ENCODE results near the gene SYCP2. TPM values are rescaled to one million over a fixed set of nuclear protein-coding genes. Genes with fewer than 3 reads are reported as not detected.

Gene SYCP2
- total RNA-seq, 2 donors from 2014 or later = 5.0 to 11.9 TPM

DNA sequence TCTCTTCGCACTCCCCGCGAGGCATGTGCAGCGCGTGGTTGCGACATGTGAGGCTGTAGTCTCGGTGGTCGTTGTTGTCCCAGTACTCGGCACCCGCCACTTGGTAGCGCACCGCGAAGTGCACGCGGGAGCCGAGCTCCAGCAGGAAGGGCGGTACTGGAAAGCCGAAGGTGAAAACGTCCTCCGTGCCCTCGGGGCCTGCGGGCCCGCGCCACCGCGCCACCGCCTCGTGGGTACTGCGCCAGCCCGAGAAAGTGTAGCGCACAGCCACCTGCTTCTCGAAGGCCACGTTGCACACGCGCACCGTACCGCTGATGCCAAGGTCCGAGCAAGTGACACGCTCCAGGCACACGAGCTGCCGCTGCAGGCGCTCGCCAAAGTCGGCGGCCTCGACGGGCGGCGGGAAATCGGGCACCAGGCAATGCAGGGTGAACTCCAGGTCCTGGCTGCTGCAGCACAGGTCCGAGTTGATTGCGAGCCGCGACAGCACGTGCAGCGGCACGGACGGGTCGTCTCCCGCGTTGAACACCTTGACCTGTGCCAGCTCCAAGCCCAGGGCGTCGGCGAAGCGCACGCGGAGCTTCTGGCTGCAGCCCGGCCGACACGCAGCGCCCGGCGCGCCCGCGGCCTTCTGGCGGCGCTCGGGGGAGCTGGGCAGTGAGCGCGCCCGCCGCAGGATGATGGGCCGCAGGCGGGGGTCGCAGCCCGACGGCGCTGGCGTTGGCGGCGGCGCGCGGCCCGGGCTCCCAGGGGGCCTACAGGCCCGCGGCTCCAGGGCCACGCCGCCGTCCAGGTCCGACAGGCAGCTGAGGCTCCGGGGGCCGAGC lies 5.8 kb upstream of the SYCP2 start:
- Mint-ChIP-seq H3K36me3 (ENCODE audit: insufficient read depth in 2 of 2) (peaks cover 2 to 3% of the 10 kb centered on the region in 2 donors), H3K9me3 (no peaks in the 10 kb centered on the region), H3K4me3 (peak overlapping the region; percentile 95 to 97), H3K27me3 (ENCODE audit: low read depth) (no peaks in the 10 kb centered on the region), H3K27ac (no peak overlapping the region), H3K4me1 (ENCODE audit: low read depth) (peaks cover 37% of the 10 kb centered on the region)
- no peak for ATAC-seq (replicated peaks in 1 of 2)
- peak in 1 of 2 donors; percentile 2 for DNase-seq

DNA sequence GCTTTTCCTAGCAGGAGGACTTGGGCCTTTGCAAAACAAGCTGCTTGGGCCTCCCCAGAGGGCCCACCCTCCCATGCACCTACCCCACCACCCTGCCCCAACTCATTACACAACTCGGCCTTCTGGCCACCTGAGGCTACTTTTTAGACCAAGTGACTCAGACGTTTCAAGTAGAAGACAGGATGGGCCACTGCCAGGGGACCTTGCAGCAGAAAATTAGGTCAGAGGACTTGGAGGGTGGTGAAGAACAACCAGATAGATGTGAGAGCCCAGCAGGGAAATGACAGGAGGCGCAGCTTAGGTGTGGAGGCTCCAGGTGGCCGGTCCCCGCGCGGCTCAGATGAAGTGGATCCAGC lies 5.2 kb upstream of the SYCP2 start:
- no peaks in the 10 kb centered on the region for H3K9me3 Mint-ChIP-seq
- peaks cover 37% of the 10 kb centered on the region for H3K4me1 Mint-ChIP-seq (ENCODE audit: low read depth)
- no peak for DNase-seq
- H3K27me3 Mint-ChIP-seq (ENCODE audit: low read depth) = no peaks in the 10 kb centered on the region
- H3K4me3 Mint-ChIP-seq = peak overlapping the region; percentile 76 to 88
- no peak for ATAC-seq (replicated peaks in 1 of 2)
- H3K27ac Mint-ChIP-seq = no peak overlapping the region
- peaks cover 2 to 3% of the 10 kb centered on the region in 2 donors for H3K36me3 Mint-ChIP-seq (ENCODE audit: insufficient read depth in 2 of 2)

DNA sequence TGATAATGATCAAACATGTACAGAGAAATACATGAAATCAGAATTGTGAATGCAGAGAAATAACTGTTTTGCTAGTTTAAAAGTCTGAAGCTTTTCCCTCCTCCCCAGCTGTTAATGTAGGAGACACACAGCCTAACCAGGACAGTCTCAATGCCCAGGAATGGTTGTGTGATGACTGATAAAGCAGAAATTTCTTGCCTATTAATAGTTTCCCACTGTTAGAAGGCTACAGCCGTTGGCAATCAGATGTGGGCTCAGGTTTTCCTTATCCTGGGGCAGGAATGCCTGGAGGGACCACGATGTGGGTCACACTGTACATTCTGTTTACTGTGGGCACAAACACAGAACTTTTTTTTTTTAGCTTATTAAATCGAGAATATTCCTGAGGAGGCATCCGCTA lies 4.8 kb upstream of the SYCP2 start:
- Mint-ChIP-seq H3K9me3 (no peaks in the 10 kb centered on the region), H3K4me3 (peak overlapping the region; percentile 76 to 88), H3K27me3 (ENCODE audit: low read depth) (no peaks in the 10 kb centered on the region), H3K36me3 (ENCODE audit: insufficient read depth in 2 of 2) (peaks cover 2 to 3% of the 10 kb centered on the region in 2 donors), H3K4me1 (ENCODE audit: low read depth) (peaks cover 37% of the 10 kb centered on the region), H3K27ac (no peak overlapping the region)
- DNase-seq (no peak), ATAC-seq (replicated peaks in 1 of 2) (no peak)

DNA sequence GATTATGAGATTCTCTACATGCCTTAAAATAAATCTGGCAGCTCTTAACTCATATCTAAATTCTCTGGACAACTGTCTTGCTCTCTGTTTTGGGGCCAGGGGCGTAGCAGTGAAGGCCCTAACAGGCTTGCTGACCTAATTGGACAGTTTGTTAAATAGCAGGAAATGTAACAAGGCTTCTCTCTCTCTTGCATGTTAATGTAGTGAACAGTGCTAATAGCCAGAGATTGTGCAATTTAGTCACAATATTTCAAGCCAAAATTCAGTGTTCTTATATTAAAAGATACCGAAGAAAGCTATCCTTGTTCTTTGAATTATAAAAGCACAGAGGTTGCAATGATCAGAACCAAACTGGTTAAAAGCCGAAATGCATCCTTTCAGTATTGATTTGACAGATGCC lies 3.7 kb upstream of the SYCP2 start:
- DNase-seq = no peak
- Mint-ChIP-seq H3K4me3 (peak overlapping the region in 1 of 2 donors; percentile 10), H3K9me3 (no peaks in the 10 kb centered on the region), H3K27me3 (ENCODE audit: low read depth) (no peaks in the 10 kb centered on the region), H3K27ac (no peak overlapping the region), H3K4me1 (ENCODE audit: low read depth) (peaks cover 35% of the 10 kb centered on the region), H3K36me3 (ENCODE audit: insufficient read depth in 2 of 2) (peaks cover 2 to 3% of the 10 kb centered on the region in 2 donors)
- no peak for ATAC-seq (replicated peaks in 1 of 2)

DNA sequence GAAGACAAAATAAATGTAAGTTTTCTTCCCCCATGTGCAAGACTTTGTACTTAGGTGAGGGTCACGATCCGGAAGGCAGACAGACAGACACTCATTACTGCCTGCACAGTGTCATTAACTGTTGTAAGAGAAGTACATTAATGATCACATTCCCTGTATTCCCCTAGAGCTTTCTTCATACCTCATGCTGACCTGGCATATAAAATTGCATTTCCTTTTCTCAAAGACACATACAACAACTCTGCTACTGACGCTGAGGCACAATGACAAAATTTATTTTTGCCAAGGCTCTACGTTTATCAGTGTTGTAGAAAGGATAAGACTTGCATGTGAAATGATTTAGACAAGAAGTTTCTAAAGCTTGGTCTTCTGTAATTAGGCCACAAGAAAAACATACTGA lies 3.0 kb upstream of the SYCP2 start:
- DNase-seq = no peak
- Mint-ChIP-seq H3K36me3 (ENCODE audit: insufficient read depth in 2 of 2) (peaks cover 2 to 3% of the 10 kb centered on the region in 2 donors), H3K4me3 (no peak overlapping the region), H3K4me1 (ENCODE audit: low read depth) (peaks cover 35% of the 10 kb centered on the region), H3K27ac (no peak overlapping the region), H3K9me3 (no peaks in the 10 kb centered on the region), H3K27me3 (ENCODE audit: low read depth) (no peaks in the 10 kb centered on the region)
- ATAC-seq (replicated peaks in 1 of 2) = no peak

DNA sequence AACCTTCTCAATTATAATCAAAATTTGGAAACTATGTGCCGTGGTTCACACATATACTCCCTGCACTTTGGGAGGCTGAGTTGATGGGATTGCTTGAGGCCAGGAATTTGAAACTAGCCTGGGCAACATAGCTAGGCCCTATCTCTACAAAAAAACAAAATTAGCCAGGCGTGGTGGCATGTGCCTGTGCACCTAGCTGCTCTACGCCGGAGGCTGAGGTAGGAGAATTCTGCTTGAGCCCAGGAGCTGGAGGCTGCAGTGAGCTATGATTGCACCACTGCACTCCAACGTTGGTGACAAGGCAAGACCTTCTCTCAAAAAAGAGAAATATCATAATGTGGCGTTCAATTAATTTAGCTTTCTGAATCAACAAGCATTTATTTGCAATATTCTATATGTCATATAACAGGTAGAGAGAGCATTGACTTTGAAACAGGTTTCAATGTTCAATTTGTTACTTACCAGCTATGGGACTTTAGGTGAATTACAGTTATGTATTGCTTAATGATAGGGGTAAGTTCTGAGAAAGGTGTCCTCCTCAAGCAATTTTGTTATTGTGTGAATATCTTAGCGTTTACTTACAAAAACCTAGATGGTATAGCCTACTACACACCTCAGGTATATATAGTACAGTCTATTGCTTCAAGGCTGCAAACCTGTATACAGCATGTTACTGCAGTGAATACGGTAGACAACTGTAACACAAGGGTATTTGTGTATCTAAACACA lies 2.2 kb upstream of the SYCP2 start:
- H3K9me3 Mint-ChIP-seq = no peaks in the 10 kb centered on the region
- no peak overlapping the region for H3K27ac Mint-ChIP-seq
- ATAC-seq (replicated peaks in 1 of 2) (no peak), DNase-seq (no peak)
- H3K4me3 Mint-ChIP-seq = no peak overlapping the region
- H3K36me3 Mint-ChIP-seq (ENCODE audit: insufficient read depth in 2 of 2) = peaks cover 2 to 3% of the 10 kb centered on the region in 2 donors
- H3K4me1 Mint-ChIP-seq (ENCODE audit: low read depth) = peaks cover 34% of the 10 kb centered on the region
- H3K27me3 Mint-ChIP-seq (ENCODE audit: low read depth) = no peaks in the 10 kb centered on the region

DNA sequence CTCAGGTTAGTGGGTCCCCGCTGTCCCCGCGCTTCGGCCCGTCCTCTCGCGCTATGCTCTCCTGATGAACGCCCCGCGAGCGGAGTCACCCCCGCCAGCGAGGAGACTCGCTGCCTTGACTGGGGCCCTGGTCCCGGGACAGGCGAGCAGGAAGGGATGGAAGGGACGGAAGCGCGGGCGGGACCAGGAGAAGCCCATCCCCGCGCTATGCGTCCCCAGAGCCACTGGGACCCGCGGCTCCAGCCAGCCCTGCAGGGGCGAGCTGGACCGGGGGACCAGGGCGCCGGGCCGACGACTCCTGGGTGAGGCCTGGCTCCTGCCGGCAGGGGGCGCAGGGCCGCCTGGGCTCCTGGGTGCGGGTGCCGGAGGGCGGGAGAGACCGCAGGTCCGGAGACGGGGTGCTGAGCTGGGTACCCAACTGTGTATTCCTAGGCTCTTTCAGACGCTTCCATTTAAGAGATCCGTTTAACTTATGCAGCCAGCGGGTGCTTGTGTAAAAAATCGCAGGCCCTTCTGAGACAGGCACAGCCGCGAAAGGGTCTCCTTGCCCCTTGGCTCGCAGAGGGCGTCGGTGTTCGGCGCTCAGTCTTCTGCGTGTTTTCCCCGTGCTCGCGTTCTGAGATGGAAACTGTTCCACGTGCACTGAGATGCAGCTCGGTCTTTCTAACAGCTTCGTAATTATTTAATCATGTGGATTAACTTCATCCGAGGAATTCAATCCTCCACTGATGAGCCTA lies 580 bp upstream of the SYCP2 start:
- H3K4me1 Mint-ChIP-seq (ENCODE audit: low read depth) = peaks cover 34% of the 10 kb centered on the region
- no peaks in the 10 kb centered on the region for H3K27me3 Mint-ChIP-seq (ENCODE audit: low read depth)
- H3K36me3 Mint-ChIP-seq (ENCODE audit: insufficient read depth in 2 of 2) = peaks cover 2 to 3% of the 10 kb centered on the region in 2 donors

DNA sequence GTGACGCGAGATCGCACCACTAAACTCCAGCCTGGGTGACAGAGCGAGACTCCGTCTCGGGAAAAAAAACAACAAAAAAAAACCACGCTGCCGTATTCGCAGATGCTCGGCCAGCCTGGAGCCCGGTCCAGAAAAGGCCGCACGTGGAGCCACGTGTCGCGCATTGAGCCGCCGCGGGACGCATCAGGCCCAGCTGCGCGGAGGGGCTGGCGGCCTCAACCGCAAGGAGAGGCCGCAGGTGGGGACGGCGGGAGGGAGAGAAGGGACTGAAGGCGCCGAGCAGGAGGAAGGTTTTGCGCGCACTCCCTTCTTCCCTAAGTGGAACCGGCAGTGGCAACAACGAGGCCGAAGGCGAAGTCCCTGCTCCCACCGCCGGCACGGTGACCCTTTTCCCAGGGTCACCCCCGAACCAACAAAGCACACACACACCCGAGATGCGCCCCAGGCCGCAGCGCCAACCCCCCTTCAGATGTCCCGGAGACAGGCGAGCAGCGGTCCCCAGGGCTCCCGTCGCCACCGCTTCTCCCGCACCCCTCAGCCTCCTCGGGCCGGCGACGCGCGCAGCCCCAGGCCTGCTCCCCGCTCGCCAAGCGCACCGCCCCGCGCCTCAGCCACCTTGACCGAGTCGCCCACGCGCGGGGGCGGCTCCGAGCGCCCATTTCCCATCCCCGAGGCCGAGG lies 681 bp downstream of the SYCP2 start:
- Mint-ChIP-seq H3K4me1 (ENCODE audit: low read depth) (peaks cover 22% of the 10 kb centered on the region), H3K27ac (no peak overlapping the region), H3K27me3 (ENCODE audit: low read depth) (no peaks in the 10 kb centered on the region), H3K9me3 (no peaks in the 10 kb centered on the region), H3K36me3 (ENCODE audit: insufficient read depth in 2 of 2) (no peaks in the 10 kb centered on the region), H3K4me3 (peak overlapping the region in 1 of 2 donors; percentile 63)
- ATAC-seq (replicated peaks in 1 of 2) (no peak), DNase-seq (no peak)

More for the DNA sequence above, 580 bp upstream of the SYCP2 start:
- ATAC-seq (replicated peaks in 1 of 2) (peak; percentile 86 to 93), DNase-seq (peak; percentile 84 to 90)
- H3K27ac Mint-ChIP-seq = no peak overlapping the region
- no peaks in the 10 kb centered on the region for H3K9me3 Mint-ChIP-seq
- peak overlapping the region; percentile 82 to 84 for H3K4me3 Mint-ChIP-seq

DNA sequence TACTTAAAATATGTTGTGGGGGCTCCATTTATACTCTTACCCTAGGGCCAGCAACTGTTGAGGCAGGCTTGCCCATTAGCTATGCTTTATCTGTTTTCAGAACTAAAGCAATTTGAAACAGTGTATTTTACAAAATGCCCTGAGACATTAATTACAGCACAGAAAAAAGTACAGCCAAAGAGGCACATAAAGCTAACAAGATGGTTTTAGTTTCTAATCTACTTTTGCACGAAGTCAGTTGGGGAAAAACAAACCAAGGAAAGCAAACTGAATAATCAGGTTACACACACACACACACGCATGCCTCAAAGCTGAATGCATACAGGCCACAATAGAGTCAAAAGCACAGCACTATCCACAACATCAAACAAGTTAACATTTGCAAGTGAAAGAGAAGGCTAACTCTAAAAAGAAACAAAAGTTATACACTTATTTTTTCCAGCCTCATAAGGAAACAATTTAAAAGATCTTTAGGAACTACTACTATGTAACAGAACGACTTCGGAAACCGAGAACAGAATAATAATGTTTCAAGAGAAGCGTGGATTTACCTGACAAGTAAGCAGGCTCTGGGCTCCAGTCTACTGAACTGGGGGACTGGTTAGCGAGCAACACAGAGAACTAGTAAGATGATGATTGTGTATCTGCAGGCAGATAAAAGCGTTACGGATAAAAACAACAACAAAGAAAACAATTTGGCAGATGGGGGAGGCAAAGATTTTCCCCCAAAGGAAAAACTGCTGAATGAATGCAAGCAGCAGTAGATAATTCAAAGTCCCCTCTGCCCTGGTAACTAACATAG lies 1.7 kb downstream of the SYCP2 start:
- ATAC-seq (replicated peaks in 1 of 2) (peak in 1 of 2 donors; percentile 8), DNase-seq (no peak)
- Mint-ChIP-seq H3K27me3 (ENCODE audit: low read depth) (no peaks in the 10 kb centered on the region), H3K4me1 (ENCODE audit: low read depth) (peaks cover 13% of the 10 kb centered on the region), H3K27ac (peak overlapping the region; percentile 87), H3K4me3 (peak overlapping the region; percentile 71), H3K9me3 (no peaks in the 10 kb centered on the region), H3K36me3 (ENCODE audit: insufficient read depth in 2 of 2) (no peaks in the 10 kb centered on the region)

DNA sequence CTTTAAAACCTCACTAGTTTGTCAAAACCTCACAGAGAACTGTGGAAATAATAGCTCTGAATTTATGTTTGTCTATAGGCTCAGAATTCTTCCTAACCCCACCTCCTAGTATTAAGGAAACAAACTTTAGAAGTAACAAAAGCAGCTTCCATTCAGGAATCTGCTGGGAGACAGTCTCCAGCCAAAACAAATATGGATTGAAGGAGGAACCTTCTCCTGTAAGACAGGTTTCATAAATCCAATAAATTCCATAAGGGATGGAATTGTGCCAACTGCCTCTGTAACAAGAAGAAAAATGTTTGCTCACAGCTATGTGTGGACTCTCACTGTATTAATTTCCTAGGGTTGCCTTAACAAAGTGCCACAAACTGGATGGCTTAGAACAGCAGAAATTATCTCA lies 7.5 kb downstream of the SYCP2 start:
- Mint-ChIP-seq H3K36me3 (ENCODE audit: insufficient read depth in 2 of 2) (no peaks in the 10 kb centered on the region), H3K9me3 (no peaks in the 10 kb centered on the region), H3K27me3 (ENCODE audit: low read depth) (no peaks in the 10 kb centered on the region), H3K4me3 (no peak overlapping the region), H3K4me1 (ENCODE audit: low read depth) (peaks cover under 1% of the 10 kb centered on the region), H3K27ac (no peak overlapping the region)
- ATAC-seq (replicated peaks in 1 of 2) (no peak), DNase-seq (no peak)

DNA sequence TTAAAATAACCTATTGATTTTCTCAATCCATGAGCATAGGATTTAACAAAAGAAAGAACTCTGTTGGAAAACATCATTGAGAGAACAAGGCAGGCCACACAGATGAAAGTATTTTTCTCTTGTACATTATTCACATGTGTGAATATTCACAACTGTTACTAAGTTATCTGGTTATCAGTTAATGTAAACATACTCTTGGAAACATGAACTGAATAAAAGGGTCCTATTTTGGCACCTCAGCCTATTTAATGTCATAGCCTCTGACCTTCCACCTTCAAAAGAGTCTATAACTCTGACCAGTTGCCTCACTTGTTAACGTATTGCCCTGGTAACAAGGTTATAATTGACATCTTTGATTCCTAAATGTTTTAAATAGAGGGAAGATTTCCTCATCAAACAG lies 8.1 kb downstream of the SYCP2 start:
- Mint-ChIP-seq H3K27ac (no peak overlapping the region), H3K9me3 (no peaks in the 10 kb centered on the region), H3K27me3 (ENCODE audit: low read depth) (no peaks in the 10 kb centered on the region), H3K4me1 (ENCODE audit: low read depth) (no peaks in the 10 kb centered on the region), H3K36me3 (ENCODE audit: insufficient read depth in 2 of 2) (no peaks in the 10 kb centered on the region), H3K4me3 (no peak overlapping the region)
- ATAC-seq (replicated peaks in 1 of 2) (no peak), DNase-seq (no peak)

DNA sequence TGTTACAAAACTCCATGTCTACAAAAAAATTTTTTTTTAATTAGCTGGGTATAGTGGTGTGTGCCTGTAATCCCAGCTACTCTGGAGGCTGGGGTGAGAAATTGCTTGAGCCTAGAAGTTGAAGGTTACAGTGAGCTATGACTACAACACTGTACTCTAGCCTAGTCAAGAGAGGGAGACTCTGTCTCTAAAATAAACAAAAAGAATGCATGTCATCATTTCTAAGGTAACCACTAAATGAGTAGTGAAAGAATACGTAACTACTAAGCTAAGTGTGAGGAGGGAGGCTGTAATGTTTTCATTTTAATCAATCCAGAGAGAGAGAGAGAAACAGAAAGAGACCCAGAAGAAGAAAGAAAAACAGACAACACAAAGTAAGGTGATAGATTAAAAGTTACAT lies 9.9 kb downstream of the SYCP2 start:
- H3K27me3 Mint-ChIP-seq (ENCODE audit: low read depth) = no peaks in the 10 kb centered on the region
- DNase-seq = no peak
- H3K4me3 Mint-ChIP-seq = no peak overlapping the region
- H3K4me1 Mint-ChIP-seq (ENCODE audit: low read depth) = no peaks in the 10 kb centered on the region
- H3K9me3 Mint-ChIP-seq = no peaks in the 10 kb centered on the region
- ATAC-seq (replicated peaks in 1 of 2) = peak in 1 of 2 donors; percentile 39
- H3K36me3 Mint-ChIP-seq (ENCODE audit: insufficient read depth in 2 of 2) = no peaks in the 10 kb centered on the region
- no peak overlapping the region for H3K27ac Mint-ChIP-seq

Measured in activated T-cell treated with anti-CD3 and anti-CD28 coated beads, Interleukin-2, amount 50 U/mL, for 72 hours (primary cell).